K562 (cell line): Measurements from ENCODE around the gene MAL. TPM values are rescaled to one million over a fixed set of nuclear protein-coding genes. Genes with fewer than 3 reads are reported as not detected.

Experiments used
- ATAC-seq: fragments of 200-7000 bp; cut with Tn5 transposase; 3 replicates; pipeline ENCODE4 v1.9.1; 2020; ENCODE audit warnings: moderate library complexity
- BruUV-seq: library from RNA; stranded (reverse); fragments of 400-500 nt; replicated peaks from 2 replicates; lab custom pipeline; 2021; lab: Mats Ljungman, UMichigan
- CTCF ChIA-PET: fragments of 300-600 bp; formaldehyde crosslinking; extraction: SDS; loops from one replicate; lab custom pipeline; 2021; ENCODE audit warnings: low intra/inter-chr PET ratio; lab: Yijun Ruan, JAX
- POLR2A ChIA-PET: fragments of 300-600, 350-650 bp; sonication (Branson Sonifier 250); formaldehyde crosslinking; extraction: SDS; loops from one replicate; lab custom pipeline; 2021; ENCODE audit warnings: antibody characterized with exemption, inconsistent platforms; lab: Yijun Ruan, JAX
- DNase-seq, 4 experiments: peaks; one replicate each; pipeline versions ENCODE4 v3.0.0 to v3.0.0-alpha.2; 2011 to 2018; ENCODE audit warnings: low spot score in 3 of 4, mixed read lengths in 3 of 4; ENCODE audit errors: extremely low read depth in 1 of 4
- FAIRE-seq: peaks from 2 replicates; lab custom pipeline; 2011; peaks lifted over from hg19 to GRCh38; lab: Jason Lieb, UNC
- H2AFZ ChIP-seq: 2 replicates; pipeline ENCODE4 v1.6.0; 2011; ENCODE audit warnings: low read depth, low read length, control low read depth, inconsistent platforms
- H3K27ac ChIP-seq: fragments of 200-600 bp; 3 replicates; pipeline ENCODE4 v1.8.0; 2011; ENCODE audit warnings: low read depth, mild to moderate bottlenecking, control low read depth, inconsistent platforms, low read length, moderate library complexity, mixed read lengths; ENCODE audit errors: extremely low read depth
- H3K27me3 ChIP-seq, 2 experiments: fragments of 300-600 bp in 1 of 2; 2 replicates in 1 of 2; 3 replicates in 1 of 2; pipeline versions ENCODE4 v1.6.0 to v1.8.0; 2011; ENCODE audit warnings: inconsistent platforms in 2 of 2, low read length in 2 of 2, mild to moderate bottlenecking in 1 of 2, mixed read lengths in 1 of 2, moderate library complexity in 1 of 2; ENCODE audit not compliant: control insufficient read depth in 2 of 2, insufficient read depth in 2 of 2
- H3K36me3 ChIP-seq: fragments of 300-600 bp; 3 replicates; pipeline ENCODE4 v1.8.0; 2011; ENCODE audit warnings: mild to moderate bottlenecking, low read length, inconsistent platforms; ENCODE audit not compliant: control insufficient read depth, insufficient read depth
- H3K4me1 ChIP-seq, 2 experiments: fragments of 200-600 bp in 1 of 2; replicated peaks in 1 of 2; 2 replicates in 1 of 2; 3 replicates in 1 of 2; pipeline versions ENCODE4 v1.5.1 to v1.8.0; 2011; ENCODE audit warnings: inconsistent platforms in 2 of 2, low read length in 2 of 2, mild to moderate bottlenecking in 1 of 2, mixed read lengths in 1 of 2, moderate library complexity in 1 of 2; ENCODE audit not compliant: control insufficient read depth in 2 of 2, insufficient read depth in 2 of 2
- H3K4me2 ChIP-seq: 2 replicates; pipeline ENCODE4 v1.6.1; 2011; ENCODE audit warnings: low read length, control low read depth, inconsistent platforms, mixed read lengths; ENCODE audit not compliant: insufficient read depth
- H3K4me3 ChIP-seq: fragments of 200-600 bp; sonication (generic), shearing (Covaris generic); 2 replicates; pipeline ENCODE4 v1.5.1; 2016; ENCODE audit warnings: control low read depth, inconsistent platforms
- H3K79me2 ChIP-seq: fragments of 200-600 bp; 3 replicates; pipeline ENCODE4 v1.8.0; 2011; ENCODE audit warnings: low read length, inconsistent platforms; ENCODE audit not compliant: control insufficient read depth, insufficient read depth
- H3K9ac ChIP-seq, 2 experiments: 2 replicates each; pipeline versions ENCODE4 v1.6.0 to v1.6.1; 2011; ENCODE audit warnings: low read depth in 2 of 2, low read length in 2 of 2, control low read depth in 1 of 2, inconsistent platforms in 1 of 2, mild to moderate bottlenecking in 1 of 2, mixed read lengths in 1 of 2; ENCODE audit not compliant: insufficient read depth in 1 of 2
- H3K9me1 ChIP-seq: one replicate; pipeline ENCODE4 v1.6.0; 2011; ENCODE audit warnings: inconsistent platforms, mild to moderate bottlenecking, low read length, moderate library complexity; ENCODE audit not compliant: control insufficient read depth, insufficient read depth
- H3K9me3 ChIP-seq: replicated peaks from 2 replicates; pipeline ENCODE4 v1.5.1; 2011; ENCODE audit warnings: low read depth, low read length, inconsistent platforms; ENCODE audit not compliant: control insufficient read depth, insufficient read depth
- H4K20me1 ChIP-seq: replicated peaks from 2 replicates; pipeline ENCODE4 v1.6.1; 2011; ENCODE audit warnings: low read length, inconsistent platforms, mixed read lengths; ENCODE audit not compliant: control insufficient read depth, insufficient read depth
- ATF7 ChIP-seq: fragments of 450-650 bp; IDR thresholded peaks from 2 replicates; pipeline ENCODE4 v1.7.1; 2014; ENCODE audit warnings: mild to moderate bottlenecking, moderate library complexity
- KDM4B ChIP-seq, 2 experiments: fragments of 450-650 bp in 1 of 2; sonication (generic) in 1 of 2; IDR thresholded peaks; 2 replicates each; pipeline ENCODE4 v1.6.1; 2016 to 2017; ENCODE audit warnings: borderline replicate concordance in 2 of 2, antibody characterized with exemption in 1 of 2, low read depth in 1 of 2, mild to moderate bottlenecking in 1 of 2
- NFRKB ChIP-seq: fragments of 450-650 bp; IDR thresholded peaks from 2 replicates; pipeline ENCODE4 v1.6.1; 2016; ENCODE audit warnings: low read depth
- ZKSCAN1 ChIP-seq: fragments of 150-350 bp; IDR thresholded peaks from 2 replicates; pipeline ENCODE4 v1.6.1; 2016; ENCODE audit warnings: low read depth, low read length
- WGBS: fragments of 100-300 bp; shearing (Covaris generic); methylation state at CpG from one replicate; pipeline ENCODE4 v1.1.6; 2016; ENCODE audit warnings: low coverage, mixed read lengths; ENCODE audit not compliant: insufficient coverage; ENCODE audit errors: missing lambda C conversion rate; 5-methylcytosine and 5-hydroxymethylcytosine counted together
- in situ Hi-C: fragments of 300-500 bp; cut with MboI; formaldehyde crosslinking; loops from 4 replicates; pipeline ENCODE4 v1.15.0; 2018; ENCODE audit warnings: inconsistent platforms, mixed read lengths
- intact Hi-C: fragments of 100-400 bp; cut with micrococcal nuclease; formaldehyde crosslinking; loops from 2 replicates; pipeline ENCODE4 v1.14.2; 2022
- polyA plus RNA-seq, 8 experiments: library from polyadenylated mRNA; depleted of rRNA in 4 of 8; stranded (reverse) in 5 of 8; unstranded in 3 of 8; fragments of >200 nt; fragmentation: Nextera tagmentation in 2 of 8; fragmentation: Illumina TruSeq in 1 of 8; extraction: Ambion mirVana in 2 of 8; extraction: Trizol in 1 of 8; gene quantifications; 2 replicates each; pipeline versions ENCODE4 v1.2.1 to v1.2.3, GENCODE V29; 2011 to 2014; ENCODE audit warnings: inconsistent platforms in 1 of 8, missing spikeins in 1 of 8
- total RNA-seq, 7 experiments: library from RNA; depleted of rRNA in 6 of 7; stranded (reverse); fragments of >200 nt in 6 of 7; fragmentation: Illumina TruSeq in 2 of 7; extraction: Trizol in 2 of 7; gene quantifications; 2 replicates each; pipeline versions ENCODE4 v1.2.1 to v1.2.3, GENCODE V29; 2011 to 2021; ENCODE audit warnings: low replicate concordance in 1 of 7

Gene MAL
- total and polyA plus RNA-seq, 9 of the 15 experiments (the other 6 are each of a cell fraction or from before 2014, with no cell fraction given): not detected

DNA sequence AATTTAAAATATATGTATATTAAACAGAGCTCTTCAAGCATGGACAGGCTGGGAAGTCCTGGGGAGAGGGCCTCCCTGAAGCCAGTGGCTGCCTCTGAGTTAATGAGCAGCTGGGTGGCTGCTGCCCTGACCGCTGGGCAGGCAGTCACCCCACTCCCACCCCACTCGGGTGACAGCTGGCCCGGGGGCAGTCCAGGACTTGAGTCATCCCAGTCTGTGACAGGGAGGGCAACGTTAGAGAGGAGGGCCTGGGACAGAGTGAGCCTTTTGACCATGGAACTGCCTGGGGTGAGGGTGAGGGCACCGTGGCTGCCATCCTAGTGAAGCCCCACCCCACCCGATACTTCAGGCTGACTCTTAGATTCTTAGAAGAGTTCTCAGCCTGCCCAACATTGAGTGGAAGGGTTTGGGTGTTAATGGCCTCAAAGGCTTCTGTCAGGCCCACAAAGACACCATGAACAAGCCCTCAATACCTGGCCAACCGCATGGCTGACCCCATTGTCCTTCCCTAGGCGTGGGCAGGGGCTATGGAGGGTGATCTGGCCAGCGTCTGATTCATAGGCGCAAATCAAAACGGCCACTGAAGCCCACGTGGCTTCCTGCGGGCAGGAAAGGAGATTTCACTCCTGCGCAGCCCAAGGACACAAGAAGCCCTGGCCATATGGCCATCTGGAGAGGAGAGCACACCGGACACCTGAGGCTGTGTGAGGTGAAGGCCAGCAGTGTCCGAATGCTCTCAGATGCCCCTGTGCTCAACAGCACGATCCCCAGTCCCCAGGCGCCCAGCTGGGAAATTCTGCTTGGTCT, 48.6 kb downstream of the MAL start:
- FAIRE-seq: no peak
- Histone ChIP-seq H3K4me1 (peaks cover 0 to 10% of the 10 kb centered on the region in 2 experiments; a peak in 3 of 5 replicates), H3K79me2 (no peaks in the 10 kb centered on the region), H3K9me1 (no peaks in the 10 kb centered on the region), H4K20me1 (no peaks in the 10 kb centered on the region; the same call in 1 of the 2 replicates)
- ATAC-seq: no peak
- no TSS peak for BruUV-seq
- intact Hi-C loops: no loop called here
- TF ChIP-seq NFRKB: no peak
- no peak for TF ChIP-seq KDM4B (IDR thresholded peaks at IDR 0.05; ENCODE audit: borderline replicate concordance in 2 of 2, low read depth in 1 of 2)
- no peak for TF ChIP-seq ATF7
- TF ChIP-seq ZKSCAN1: no peak
- TF ChIP-seq, all 486 proteins: peak for 0
- Histone ChIP-seq H2AFZ (no peak overlapping the region), H3K36me3 (no peaks in the 10 kb centered on the region), H3K4me2 (no peak overlapping the region), H3K4me3 (no peak overlapping the region), H3K27ac (no peak overlapping the region), H3K9ac (no peak overlapping the region; a peak in 1 of 4 replicates), H3K27me3 (peaks cover 9 to 61% of the 10 kb centered on the region in 2 experiments; a peak in 3 of 5 replicates), H3K9me3 (no peaks in the 10 kb centered on the region)
- no peak for DNase-seq
- 0% methylated on average over 17 of the region's 18 CpGs for WGBS
- in situ Hi-C loops: no loop called here
- CTCF ChIA-PET: no interaction called here
- POLR2A ChIA-PET: interaction anchor here (0.6 to 1.1 kb wide), 2 partner anchors 10 to 220 kb away, joined by 3 to 4 read pairs; no protein-coding TSS in a partner anchor
